MCF 10A (cell line): Measurements from ENCODE around the gene TRPM5. TPM values are rescaled to one million over a fixed set of nuclear protein-coding genes. Genes with fewer than 3 reads are reported as not detected.

Experiments used
- BruUV-seq: library from RNA; stranded (reverse); fragments of 400-500 nt; replicated peaks from 2 replicates; lab custom pipeline; 2021; lab: Mats Ljungman, UMichigan
- CTCF ChIA-PET: fragments of 300-600 bp; sonication (Branson Sonifier 250); formaldehyde crosslinking; extraction: SDS; loops from one replicate; lab custom pipeline; 2021; ENCODE audit warnings: antibody characterized with exemption, inconsistent platforms; lab: Yijun Ruan, JAX
- POLR2A ChIA-PET: fragments of 300-600, 350-650 bp; sonication (Branson Sonifier 250); formaldehyde crosslinking; extraction: SDS; loops from one replicate; lab custom pipeline; 2020; ENCODE audit warnings: antibody characterized with exemption, inconsistent platforms; lab: Yijun Ruan, JAX
- DNase-seq: peaks from one replicate; pipeline ENCODE4 v3.0.0-alpha.2; 2018; ENCODE audit not compliant: unreplicated experiment
- H3K27ac Mint-ChIP-seq: one replicate; pipeline ENCODE4 v1.8.0; 2022; ENCODE audit warnings: mild to moderate bottlenecking, low read depth, mixed read lengths; ENCODE audit not compliant: unreplicated experiment
- H3K27me3 Mint-ChIP-seq: one replicate; pipeline ENCODE4 v1.8.0; 2022; ENCODE audit warnings: mixed read lengths; ENCODE audit not compliant: insufficient read depth, unreplicated experiment
- H3K36me3 Mint-ChIP-seq: one replicate; pipeline ENCODE4 v1.8.0; 2022; ENCODE audit warnings: mild to moderate bottlenecking, moderate library complexity, mixed read lengths; ENCODE audit not compliant: insufficient read depth, unreplicated experiment
- H3K4me1 Mint-ChIP-seq: one replicate; pipeline ENCODE4 v1.8.0; 2022; ENCODE audit warnings: mixed read lengths; ENCODE audit not compliant: insufficient read depth, unreplicated experiment
- H3K4me3 Mint-ChIP-seq: one replicate; pipeline ENCODE4 v1.8.0; 2022; ENCODE audit warnings: mild to moderate bottlenecking, moderate library complexity, mixed read lengths; ENCODE audit not compliant: unreplicated experiment
- H3K9me3 Mint-ChIP-seq: one replicate; pipeline ENCODE4 v1.8.0; 2022; ENCODE audit warnings: mixed read lengths; ENCODE audit not compliant: unreplicated experiment
- CTCF ChIP-seq: fragments of 200-600 bp; IDR thresholded peaks from one replicate; pipeline ENCODE4 v1.8.0; 2022; ENCODE audit warnings: antibody characterized with exemption, mild to moderate bottlenecking; ENCODE audit not compliant: unreplicated experiment
- intact Hi-C: fragments of 100-400 bp; cut with micrococcal nuclease; formaldehyde crosslinking; loops from 2 replicates; pipeline ENCODE4 v1.14.1; 2022
- total RNA-seq: library from RNA; stranded (reverse); gene quantifications from 2 replicates; pipeline ENCODE4 v1.2.3, GENCODE V29; 2022

The TRPM5 gene
- total RNA-seq, 1 experiment from 2014 or later, result not detected

- ChIA-PET CTCF (interaction anchor here (1.7 kb wide), 1 partner anchor 91 kb away, joined by 3 read pairs; no protein-coding TSS in a partner anchor), POLR2A (no interaction called here)
- no peak for DNase-seq
- no peaks in the 10 kb centered on the region for H3K9me3 Mint-ChIP-seq
- intact Hi-C loops, result no loop called here
- BruUV-seq, result no TSS peak
- no peak overlapping the region for H3K4me3 Mint-ChIP-seq
- H3K27ac Mint-ChIP-seq, result no peak overlapping the region
- no peak for TF ChIP-seq CTCF
- H3K36me3 Mint-ChIP-seq, result no peaks in the 10 kb centered on the region
- H3K4me1 Mint-ChIP-seq, result no peaks in the 10 kb centered on the region
- H3K27me3 Mint-ChIP-seq, result peaks cover 26% of the 10 kb centered on the region
Measured at GRCh38 chr11:2439820-2440219, 4.5 kb downstream of the TRPM5 start.

GRCh38 chr11:2437516-2437915 lies 6.8 kb downstream of the TRPM5 start:
- peaks cover 12% of the 10 kb centered on the region for H3K27me3 Mint-ChIP-seq
- ChIA-PET CTCF (interaction anchor here (0.5 kb wide), 1 partner anchor 1124 kb away, joined by 3 read pairs; no protein-coding TSS in a partner anchor), POLR2A (interaction anchor here (1.0 kb wide), 1 partner anchor 96 kb away, joined by 4 read pairs; no protein-coding TSS in a partner anchor)
- H3K4me3 Mint-ChIP-seq, result no peak overlapping the region
- no peak overlapping the region for H3K27ac Mint-ChIP-seq
- TF ChIP-seq CTCF, result no peak
- H3K9me3 Mint-ChIP-seq, result no peaks in the 10 kb centered on the region
- no peaks in the 10 kb centered on the region for H3K4me1 Mint-ChIP-seq
- no peaks in the 10 kb centered on the region for H3K36me3 Mint-ChIP-seq
- BruUV-seq, result no TSS peak
- intact Hi-C loops, result no loop called here
- DNase-seq, result no peak

GRCh38 chr11:2436521-2437031 lies 7.7 kb downstream of the TRPM5 start:
- H3K27ac Mint-ChIP-seq, result no peak overlapping the region
- H3K36me3 Mint-ChIP-seq, result no peaks in the 10 kb centered on the region
- ChIA-PET POLR2A (no interaction called here), CTCF (interaction anchor here (0.6 to 1.5 kb wide), 3 partner anchors 16 to 97 kb away, joined by 3 to 5 read pairs (median 3); no protein-coding TSS in a partner anchor)
- H3K4me3 Mint-ChIP-seq, result no peak overlapping the region
- TF ChIP-seq CTCF, result no peak
- peaks cover 3% of the 10 kb centered on the region for H3K27me3 Mint-ChIP-seq
- BruUV-seq, result no TSS peak
- no peaks in the 10 kb centered on the region for H3K9me3 Mint-ChIP-seq
- no peaks in the 10 kb centered on the region for H3K4me1 Mint-ChIP-seq
- DNase-seq, result no peak
- intact Hi-C loops, result no loop called here

GRCh38 chr11:2436013-2436520 lies 8.2 kb downstream of the TRPM5 start:
- no peak for DNase-seq
- intact Hi-C loops, result no loop called here
- Mint-ChIP-seq H3K27me3 (no peaks in the 10 kb centered on the region), H3K4me1 (no peaks in the 10 kb centered on the region), H3K9me3 (no peaks in the 10 kb centered on the region), H3K36me3 (no peaks in the 10 kb centered on the region), H3K4me3 (no peak overlapping the region), H3K27ac (no peak overlapping the region)
- BruUV-seq, result no TSS peak
- POLR2A ChIA-PET, result no interaction called here
- CTCF ChIA-PET, result interaction anchor here (1.5 kb wide), 1 partner anchor 15 kb away, joined by 5 read pairs; no protein-coding TSS in a partner anchor
- no peak for TF ChIP-seq CTCF
